ENCODE data around the gene RASA1. TPM values are rescaled to one million over a fixed set of nuclear protein-coding genes. Genes with fewer than 3 reads are reported as not detected.

The RASA1 gene
- total RNA-seq, 1 donor from 2014 or later = 36.3 TPM

DNA sequence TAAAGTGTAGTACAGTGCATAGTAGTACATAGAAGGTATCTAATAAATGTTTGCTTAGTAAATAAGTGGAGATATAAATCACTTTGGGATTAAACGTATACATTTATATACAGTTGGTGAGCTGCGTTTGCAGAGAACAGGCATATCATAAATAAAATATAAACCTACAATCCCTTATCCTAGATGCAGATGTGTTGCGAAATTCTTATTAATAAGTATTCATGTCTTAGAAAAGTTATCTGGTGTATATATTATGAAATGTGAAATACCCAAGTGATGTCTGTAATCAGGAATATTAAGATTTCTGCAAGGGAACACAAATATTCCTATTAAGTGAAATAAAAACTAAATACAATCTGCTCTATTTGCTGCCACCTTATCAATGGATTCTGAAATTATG, 136.2 kb downstream of the RASA1 start:
- no peak for DNase-seq

DNA sequence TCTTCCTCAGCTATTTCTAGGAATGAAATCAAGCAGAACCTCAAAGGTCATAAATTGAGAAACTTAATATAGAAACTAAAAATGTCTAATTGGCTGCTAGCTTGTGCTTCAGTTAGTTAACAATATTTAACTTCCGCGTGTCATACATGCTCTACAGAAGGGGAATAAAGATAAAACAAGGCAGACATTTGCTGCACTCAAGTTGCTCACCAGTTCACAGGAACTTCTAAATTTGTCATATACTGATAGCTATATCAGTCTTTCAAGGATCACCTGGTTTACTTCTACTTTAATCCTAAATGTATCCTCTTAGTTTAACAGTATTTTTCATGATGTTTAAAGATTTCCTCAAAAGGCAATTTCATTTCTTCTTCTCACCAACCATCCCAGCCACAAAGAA, 136.7 kb downstream of the RASA1 start:
- DNase-seq = no peak

DNA sequence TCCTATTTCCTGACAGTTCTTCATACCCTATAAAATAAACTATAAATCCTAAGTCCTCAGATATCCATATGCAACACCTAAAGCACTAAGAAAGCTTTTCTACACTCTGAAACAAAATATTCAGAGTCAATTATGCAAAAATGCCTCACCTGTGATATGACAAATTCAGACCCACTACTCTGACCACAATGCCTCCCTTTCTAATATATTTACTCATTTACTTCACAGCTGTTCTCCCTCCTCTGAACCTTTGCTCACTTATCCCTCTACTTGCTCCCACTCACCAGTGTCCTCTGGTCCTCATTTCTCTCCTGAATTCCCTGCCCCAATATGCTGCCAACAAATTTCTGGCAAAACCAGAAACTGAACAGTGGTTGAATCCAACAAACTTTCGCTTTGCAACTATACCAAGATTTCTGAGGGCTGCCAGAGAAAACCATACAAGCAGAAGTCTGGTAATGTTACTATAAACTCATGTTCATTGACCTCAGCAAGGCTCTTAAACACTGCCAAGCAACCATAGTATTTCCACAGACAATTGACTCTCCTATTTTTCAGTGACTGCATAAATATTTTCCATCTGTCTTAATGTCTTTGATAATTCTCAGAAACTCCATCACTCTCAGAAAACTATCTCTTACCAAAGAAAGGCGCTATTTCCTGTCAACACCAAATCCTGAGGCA, 137.9 kb downstream of the RASA1 start:
- no peak for DNase-seq

DNA sequence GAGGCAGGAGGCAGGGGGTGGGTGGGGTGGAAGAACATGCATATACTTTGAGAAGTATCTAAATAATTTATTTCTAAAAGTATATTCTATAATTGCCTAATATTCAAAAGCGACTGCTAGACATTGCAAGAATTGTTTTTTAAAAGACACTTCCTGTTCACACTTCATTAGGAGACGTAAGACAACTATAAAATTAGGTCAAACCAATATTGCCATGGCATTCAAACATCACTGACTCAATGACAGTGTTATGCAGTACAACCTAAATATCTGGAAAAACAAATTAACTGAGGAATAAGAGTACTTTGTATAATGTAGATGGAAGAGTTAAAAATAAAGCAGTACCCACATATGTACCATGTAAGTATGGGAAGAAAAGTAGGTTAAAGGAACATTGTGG, 140.5 kb downstream of the RASA1 start:
- no peak for DNase-seq

DNA sequence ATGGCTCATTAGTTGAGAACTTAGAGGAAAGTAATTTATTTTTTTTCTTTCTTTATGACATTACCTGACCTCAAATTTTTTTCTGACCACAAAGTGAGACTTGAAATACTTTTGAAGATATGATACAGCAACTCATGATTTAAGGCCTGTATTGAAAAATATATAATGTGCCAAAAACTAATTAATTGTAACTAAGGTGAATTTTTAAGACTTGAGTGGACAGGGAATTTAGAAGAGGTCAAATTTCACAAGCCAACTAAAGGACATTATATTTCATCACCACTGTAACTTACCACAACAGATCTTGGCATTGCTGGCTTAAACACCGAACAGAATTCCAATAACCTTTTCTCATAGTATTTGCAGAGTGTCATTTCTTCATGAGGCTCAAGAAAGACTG, 143.2 kb downstream of the RASA1 start:
- no peak for DNase-seq

DNA sequence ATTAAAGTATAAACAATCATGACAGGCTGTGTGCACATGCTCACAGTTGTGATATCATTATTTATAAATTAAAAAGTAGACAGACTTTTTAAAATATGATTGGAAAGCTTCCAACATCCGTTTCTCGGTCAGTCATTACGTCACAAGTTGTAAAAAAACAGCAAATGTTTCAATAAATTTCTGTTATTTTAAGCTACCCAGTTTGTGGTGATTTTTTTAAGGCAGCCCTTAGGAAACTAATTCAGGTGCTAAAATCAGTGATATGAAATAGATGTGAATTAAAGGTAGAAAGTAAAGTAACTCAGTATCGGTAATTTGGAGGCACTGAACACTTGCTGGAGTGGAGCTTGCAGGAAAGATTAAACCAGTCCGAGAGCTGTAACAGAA, 143.9 kb downstream of the RASA1 start:
- DNase-seq = no peak

DNA sequence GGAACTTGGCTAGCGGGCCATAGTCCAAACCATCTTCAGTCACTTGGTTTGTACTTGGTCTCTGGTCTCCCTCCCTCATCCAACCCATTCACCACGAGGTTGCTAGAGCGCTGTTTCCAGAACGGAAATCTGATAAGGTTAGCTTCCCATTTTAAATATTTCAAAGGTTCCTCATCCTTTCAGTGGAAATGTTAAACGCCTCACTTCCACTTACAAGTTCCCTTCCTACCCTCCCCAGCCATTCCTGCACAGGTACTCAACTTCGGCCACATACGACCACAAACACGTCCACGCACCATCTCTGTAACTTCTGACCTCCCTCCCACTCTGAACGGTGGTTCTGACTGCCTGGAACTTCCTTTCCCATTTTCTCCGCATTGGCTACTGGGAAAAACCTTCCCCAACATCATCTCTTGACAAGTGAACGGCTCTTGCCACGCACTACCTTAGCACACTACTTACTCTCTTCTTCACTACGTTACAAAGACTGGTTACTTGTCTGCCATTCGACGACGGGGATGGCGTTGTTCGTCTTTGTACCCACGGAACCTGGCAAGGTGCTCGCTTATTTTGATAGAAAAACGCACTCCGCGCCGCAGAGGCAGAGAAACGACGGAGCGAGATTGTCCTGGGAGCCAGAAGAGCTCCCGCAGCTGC, 144.4 kb downstream of the RASA1 start:
- peak; percentile 56 for DNase-seq

DNA sequence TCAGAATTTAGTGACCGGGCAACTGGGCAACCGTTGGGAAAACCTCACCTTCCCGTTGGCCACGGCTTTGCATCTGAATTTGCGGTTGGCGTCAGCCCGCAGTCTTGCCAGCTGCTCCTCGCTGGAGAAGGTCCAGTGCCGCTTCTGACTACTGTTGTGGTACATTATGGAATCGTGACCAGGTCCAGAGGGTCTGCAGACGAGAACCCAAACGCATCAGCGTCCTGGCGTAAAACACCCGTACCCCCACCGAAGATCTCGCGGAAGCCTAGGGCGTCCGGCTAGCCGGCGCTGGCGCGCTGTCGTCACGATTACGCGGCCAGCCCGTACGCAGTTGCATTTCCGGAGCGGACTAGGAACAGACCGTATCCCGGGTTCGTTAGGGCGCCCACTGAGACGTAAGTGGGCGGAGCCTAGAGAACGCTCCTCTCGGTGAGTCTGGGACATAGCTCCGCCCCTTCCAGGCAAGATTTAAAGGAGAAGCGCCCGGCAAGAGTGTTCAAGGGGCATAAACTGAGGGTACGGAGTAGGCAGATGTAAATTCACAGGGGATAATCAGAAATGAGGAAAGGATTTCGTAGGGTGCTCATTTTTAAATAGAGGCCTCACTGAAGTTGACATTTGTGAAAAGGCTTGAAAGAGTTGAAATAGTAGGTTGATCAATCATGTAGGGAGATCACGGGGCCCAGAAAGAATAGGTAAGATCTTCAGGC, 145.1 kb downstream of the RASA1 start, which contains the start of gene CCNH:
CCNH (minus strand) TSS at position 301 of the 713 bp plus-strand sequence; CDS start at position 165, 136 bp downstream.
- DNase-seq = peak; percentile 99

DNA sequence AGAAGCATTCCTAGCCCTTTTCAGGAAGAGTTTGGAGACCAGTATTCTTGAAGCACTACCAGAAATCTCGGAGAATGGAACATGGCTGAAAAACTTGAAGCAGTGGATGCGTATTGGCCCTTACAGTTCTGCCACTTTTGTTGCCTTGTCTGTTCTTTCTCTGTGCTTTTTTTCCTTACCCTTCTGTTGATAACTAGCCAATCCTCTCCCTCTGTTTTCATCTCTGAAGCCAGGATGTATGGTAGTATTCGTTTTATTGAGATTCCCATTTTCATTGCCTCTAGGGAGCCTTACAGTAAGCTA, 145.6 kb downstream of the RASA1 start:
- no peak for DNase-seq

DNA sequence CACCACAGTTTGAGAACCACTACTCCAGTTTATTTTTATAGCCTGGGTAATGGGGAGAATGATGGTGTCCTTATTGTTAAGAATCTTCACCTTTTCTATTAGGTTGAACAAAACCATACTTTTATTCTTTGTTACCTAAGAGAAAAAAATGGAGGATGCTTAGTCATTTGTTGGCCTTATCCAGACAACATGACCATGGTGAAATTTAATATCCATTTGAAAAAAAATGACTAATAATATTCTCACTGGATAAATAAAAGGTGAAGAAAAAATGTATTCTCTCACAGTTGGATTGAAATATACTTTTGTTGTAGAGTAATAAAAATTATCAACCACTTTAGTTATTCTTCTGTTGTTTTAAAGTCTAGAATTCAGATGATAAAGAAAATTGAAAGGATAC, 150.8 kb downstream of the RASA1 start:
- no peak for DNase-seq

DNA sequence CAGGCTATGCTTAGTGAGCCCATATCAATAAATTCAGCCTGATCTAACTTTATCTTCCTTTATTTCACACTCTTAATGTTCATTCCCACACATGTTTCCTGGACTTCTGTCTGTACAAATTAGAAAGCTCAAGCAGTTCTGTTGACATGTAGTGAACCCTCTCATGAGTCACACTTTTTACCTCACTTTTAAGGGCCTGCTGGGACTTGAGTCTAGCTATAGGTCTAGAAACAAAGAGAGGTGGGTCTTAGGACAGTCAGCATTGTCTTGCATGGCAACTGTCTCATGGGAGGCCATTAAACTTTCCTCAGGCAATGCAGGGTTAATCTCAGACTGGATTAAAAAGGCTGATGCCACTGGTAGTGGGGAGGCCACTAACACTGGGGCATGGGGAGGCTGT, 153.6 kb downstream of the RASA1 start:
- no peak for DNase-seq

DNA sequence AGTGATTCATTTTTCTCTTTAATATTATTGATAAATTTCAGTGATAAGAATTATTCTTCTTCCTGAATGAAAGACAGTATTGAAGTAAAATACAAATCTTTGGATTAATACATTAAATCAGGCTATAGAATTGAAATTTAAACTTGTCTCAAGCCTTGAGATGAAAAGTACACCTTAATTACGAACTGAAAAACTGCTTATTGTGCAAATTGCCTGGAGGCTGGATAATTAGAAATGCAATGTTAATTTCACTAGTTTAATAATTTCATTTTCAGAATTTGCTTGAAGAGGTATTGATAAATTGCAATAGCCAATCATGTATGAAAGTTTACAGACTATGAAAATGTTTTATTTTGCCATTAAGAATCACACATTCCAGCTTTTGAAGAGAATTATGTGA, 156.1 kb downstream of the RASA1 start:
- no peak for DNase-seq

DNA sequence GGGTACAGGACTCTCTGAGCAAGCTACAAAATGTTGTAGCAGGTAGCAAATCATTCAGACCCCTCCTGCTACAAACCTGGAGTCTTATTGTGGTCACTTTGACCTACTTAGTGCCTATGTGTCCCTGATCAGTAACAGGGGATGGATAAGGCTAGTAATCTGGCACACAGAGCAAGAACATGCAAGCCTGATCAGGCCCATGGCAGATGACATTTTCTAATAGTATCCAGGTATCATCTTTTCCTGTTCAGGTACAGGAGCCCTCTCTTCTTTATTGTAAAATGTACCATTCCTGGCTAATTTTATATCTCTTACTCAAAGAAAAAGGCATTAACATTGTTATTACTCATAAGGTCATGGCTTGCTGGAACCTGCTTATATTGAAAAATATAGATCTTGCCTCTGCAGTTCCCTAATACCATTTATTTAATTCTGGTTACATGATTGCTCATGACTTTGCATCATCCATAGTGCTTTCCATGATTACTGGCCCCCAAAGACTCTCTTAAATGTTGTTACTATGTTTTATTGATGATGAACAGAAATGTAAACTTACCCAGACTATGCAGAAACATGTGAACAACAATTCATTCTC, 163.3 kb downstream of the RASA1 start:
- no peak for DNase-seq

DNA sequence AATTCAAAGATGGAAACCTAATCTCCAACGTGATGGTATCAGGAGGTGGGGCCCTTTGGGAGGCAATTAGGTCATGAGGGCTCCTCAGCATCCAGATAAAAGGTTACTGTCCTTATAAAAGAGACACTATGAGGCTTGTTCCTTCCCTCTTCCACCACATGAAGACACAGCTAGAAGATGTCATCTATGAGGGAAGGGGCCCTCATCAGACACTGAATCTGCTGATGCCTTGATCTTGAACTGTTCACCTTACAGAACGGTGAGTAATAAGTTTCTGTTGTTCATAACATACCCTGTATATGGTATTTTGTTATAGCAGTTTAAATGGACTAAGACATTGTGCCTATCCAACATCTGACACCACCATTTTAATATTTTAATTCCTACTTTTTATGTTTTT, 164.8 kb downstream of the RASA1 start:
- DNase-seq = no peak

DNA sequence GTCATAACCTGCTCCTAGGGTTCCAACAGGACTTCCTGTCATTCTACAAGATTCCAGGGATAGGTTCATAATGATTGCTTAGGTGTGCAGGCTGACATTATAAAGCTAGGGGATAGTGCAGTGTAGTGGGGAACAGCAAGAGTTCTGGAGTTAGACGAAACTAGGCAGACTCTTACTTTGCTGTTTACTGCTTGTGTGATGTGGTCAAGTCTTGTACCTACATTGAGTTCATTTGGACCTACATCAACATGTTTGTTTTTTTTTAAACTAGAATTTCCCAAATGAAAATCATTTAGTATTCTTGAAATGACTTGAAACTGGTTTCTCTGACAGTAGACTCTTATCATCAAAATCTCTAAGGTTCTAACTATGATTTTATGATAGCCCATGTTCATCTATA, 166.3 kb downstream of the RASA1 start:
- DNase-seq = no peak

DNA sequence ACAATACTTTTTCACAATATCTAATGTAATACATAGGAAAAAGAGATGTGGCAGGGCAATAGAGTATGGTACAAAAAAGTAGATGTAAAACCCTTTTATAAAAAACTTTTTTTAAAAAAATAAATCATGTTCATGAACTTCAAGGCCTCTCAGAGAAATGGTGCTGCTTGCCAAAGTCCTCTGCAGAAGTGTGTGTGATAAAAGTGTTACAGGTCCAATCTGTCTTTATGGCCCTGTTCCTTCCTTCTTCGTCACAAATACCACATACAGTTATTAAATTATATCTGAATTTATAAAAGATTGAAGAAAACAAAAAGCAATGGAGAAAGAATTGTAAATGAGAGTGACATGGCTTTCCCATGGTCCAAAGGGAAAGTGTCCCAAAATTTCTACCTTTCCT, 166.8 kb downstream of the RASA1 start:
- DNase-seq = no peak

DNA sequence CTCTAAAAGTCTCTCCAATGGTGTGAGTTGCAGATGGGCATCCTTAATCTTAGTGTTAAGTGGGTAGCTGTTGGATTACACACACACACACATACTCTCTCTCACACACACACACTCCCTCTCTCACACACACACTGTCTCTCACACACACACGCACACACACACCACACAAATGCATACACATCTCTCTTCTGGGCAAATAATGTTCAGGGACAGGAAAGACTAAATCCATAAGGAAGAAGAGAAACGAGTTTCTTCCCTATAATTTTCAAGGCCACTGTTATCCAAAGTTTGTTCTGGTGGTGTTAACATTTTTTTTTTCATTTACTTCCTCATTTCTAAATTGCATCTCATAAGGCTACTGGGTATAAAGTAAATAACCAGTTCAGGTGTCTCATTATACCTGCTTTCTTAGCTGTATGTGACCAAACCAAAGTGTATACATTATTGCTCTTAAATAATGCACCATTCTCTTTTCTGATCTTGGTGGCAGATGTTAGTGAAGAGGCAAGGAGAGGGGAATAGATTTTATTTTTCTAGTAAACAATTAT, 167.5 kb downstream of the RASA1 start:
- DNase-seq = no peak

DNA sequence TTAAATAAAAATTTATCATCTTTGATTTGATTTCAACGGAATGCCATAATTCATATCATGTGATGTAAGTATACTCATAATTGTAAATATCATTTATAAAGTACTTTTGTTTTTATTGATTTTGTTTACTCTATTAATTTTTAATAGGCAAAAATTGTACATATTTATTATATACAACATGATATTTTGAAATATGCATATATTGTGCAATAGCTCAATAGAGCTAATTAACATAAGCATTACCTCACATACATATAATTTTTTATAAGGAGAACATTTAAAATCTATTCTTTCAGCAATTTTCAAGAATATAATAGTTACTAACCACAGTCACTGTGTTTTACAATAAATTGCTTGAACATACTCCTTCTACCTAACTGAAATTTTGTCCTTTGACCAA, 170.0 kb downstream of the RASA1 start:
- DNase-seq = no peak

DNA sequence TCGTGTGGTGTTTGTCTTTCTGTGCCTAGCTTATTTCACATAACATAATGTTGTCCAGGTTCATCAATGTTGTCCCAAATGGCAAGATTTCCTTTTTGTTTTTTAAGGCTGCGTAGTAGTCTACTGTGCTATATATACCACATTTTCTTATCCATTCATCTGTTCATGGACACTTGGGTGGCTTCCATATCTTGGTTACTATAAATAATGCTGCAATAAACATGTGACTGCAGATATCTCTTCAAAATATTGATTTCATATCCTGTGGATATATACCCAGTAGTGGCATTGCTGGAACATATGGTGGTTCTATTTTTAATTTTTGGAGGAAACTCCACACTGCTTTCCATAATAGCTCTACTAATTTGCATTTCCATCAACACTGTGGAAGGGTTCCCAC, 170.5 kb downstream of the RASA1 start:
- no peak for DNase-seq

All from tongue (tissue), 2 donors.